Activated CD4-positive, alpha-beta T cell treated with anti-CD3 and anti-CD28 coated beads, Interleukin-2, amount 10 ng/mL, durations not matched to agents 7 days and 5 days (primary cell): Measurements from ENCODE around the gene RFC4. TPM values are rescaled to one million over a fixed set of nuclear protein-coding genes. Genes with fewer than 3 reads are reported as not detected.

ENCODE experiments used
- CTCF ChIA-PET: fragments of 350-600 bp; sonication (Branson Sonifier 250); formaldehyde crosslinking; loops from one replicate; lab custom pipeline; 2021; ENCODE audit warnings: antibody characterized with exemption; lab: Charles Lee
- POLR2A ChIA-PET: fragments of 350-600 bp; sonication (Branson Sonifier 250); formaldehyde crosslinking; loops from one replicate; lab custom pipeline; 2021; ENCODE audit warnings: antibody characterized with exemption; lab: Charles Lee
- DNase-seq: peaks from one replicate; pipeline ENCODE4 v3.0.0-alpha.2; 2020
- H3K27ac Mint-ChIP-seq: one replicate; pipeline ENCODE4 v1.8.0; 2021; ENCODE audit warnings: mild to moderate bottlenecking, moderate library complexity, mixed read lengths
- H3K27me3 Mint-ChIP-seq: one replicate; pipeline ENCODE4 v1.8.0; 2021; ENCODE audit warnings: mixed read lengths
- H3K36me3 Mint-ChIP-seq: one replicate; pipeline ENCODE4 v1.8.0; 2021; ENCODE audit warnings: low read depth, mixed read lengths
- H3K4me1 Mint-ChIP-seq: one replicate; pipeline ENCODE4 v1.8.0; 2021; ENCODE audit warnings: mixed read lengths
- H3K4me3 Mint-ChIP-seq: one replicate; pipeline ENCODE4 v1.8.0; 2021; ENCODE audit warnings: mild to moderate bottlenecking, moderate library complexity, mixed read lengths
- H3K9me3 Mint-ChIP-seq: one replicate; pipeline ENCODE4 v1.8.0; 2021; ENCODE audit warnings: mixed read lengths
- microRNA-seq: library from miRNA; unstranded; fragments of <30 nt; microRNA quantifications from one replicate; pipeline ENCODE4 v1.2.0, GENCODE V29; 2021; ENCODE audit warnings: borderline microRNAs expressed, borderline replicate concordance
- total RNA-seq, 2 experiments: library from RNA; stranded (reverse); gene quantifications; one replicate each; pipeline ENCODE4 v1.2.3, GENCODE V29; 2021

The RFC4 gene
- total RNA-seq, 2 experiments from 2014 or later: 85.5 to 105 TPM

DNA sequence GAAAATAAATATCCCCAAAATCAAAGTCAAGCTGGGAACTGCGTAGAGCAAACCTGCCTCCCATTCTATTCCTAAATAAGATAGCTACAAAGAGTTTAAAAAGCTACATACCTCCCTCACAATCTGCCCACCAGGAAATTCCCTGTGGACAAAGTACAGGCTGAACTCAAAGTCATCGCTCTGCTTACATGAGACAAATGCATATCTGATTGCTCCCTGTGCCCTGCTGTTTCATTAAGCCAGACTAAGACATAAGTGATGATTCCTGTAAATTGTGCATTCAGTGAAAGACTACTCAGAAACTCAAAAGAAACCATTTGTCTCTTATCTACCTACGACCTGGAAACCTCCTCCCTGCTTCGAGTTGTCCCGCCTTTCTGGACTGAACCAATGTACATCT lies 51.4 kb downstream of the RFC4 start:
- no peak for DNase-seq
- no peaks in the 10 kb centered on the region for H3K27me3 Mint-ChIP-seq
- H3K9me3 Mint-ChIP-seq: no peaks in the 10 kb centered on the region
- H3K36me3 Mint-ChIP-seq: no peaks in the 10 kb centered on the region
- ChIA-PET POLR2A (no interaction called here), CTCF (no interaction called here)
- peaks cover 3% of the 10 kb centered on the region for H3K4me1 Mint-ChIP-seq
- no peak overlapping the region for H3K4me3 Mint-ChIP-seq
- H3K27ac Mint-ChIP-seq: no peak overlapping the region

GRCh38 chr3:186754006-186754405 lies 52.3 kb downstream of the RFC4 start:
- H3K27ac Mint-ChIP-seq: no peak overlapping the region
- ChIA-PET CTCF (interaction anchor here (0.7 kb wide), 1 partner anchor 14 kb away, joined by 3 read pairs; no protein-coding TSS in a partner anchor), POLR2A (no interaction called here)
- no peak overlapping the region for H3K4me3 Mint-ChIP-seq
- DNase-seq: no peak
- no peaks in the 10 kb centered on the region for H3K9me3 Mint-ChIP-seq
- peaks cover 3% of the 10 kb centered on the region for H3K4me1 Mint-ChIP-seq
- H3K36me3 Mint-ChIP-seq: no peaks in the 10 kb centered on the region
- H3K27me3 Mint-ChIP-seq: no peaks in the 10 kb centered on the region

- Mint-ChIP-seq H3K9me3 (no peaks in the 10 kb centered on the region), H3K4me1 (peaks cover 5% of the 10 kb centered on the region), H3K36me3 (no peaks in the 10 kb centered on the region), H3K27ac (no peak overlapping the region), H3K27me3 (no peaks in the 10 kb centered on the region), H3K4me3 (no peak overlapping the region)
- CTCF ChIA-PET: interaction anchor here (1.3 kb wide), 1 partner anchor 15 kb away, joined by 3 read pairs; no protein-coding TSS in a partner anchor
- no peak for DNase-seq
- POLR2A ChIA-PET: no interaction called here
Measured at GRCh38 chr3:186751480-186751879, 54.8 kb downstream of the RFC4 start.

DNA sequence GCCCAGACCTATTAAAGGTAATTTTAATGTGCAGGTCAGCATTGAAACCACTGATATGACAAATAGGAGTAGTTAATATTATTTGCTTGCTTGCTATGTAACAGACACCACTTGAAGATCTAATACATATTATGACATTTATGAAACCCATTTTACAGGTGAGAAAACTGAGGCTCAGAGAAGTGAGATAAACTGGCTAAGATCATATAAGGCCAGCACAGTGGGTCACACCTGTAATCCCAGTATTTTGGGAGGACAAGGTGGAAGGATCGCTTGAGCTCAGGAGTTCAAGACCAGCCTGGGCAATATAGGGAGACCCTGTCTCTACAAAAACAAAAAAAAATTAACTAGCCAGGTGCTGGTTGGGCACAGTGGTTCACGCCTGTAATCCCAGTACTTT lies 56.0 kb downstream of the RFC4 start:
- no peak for DNase-seq
- Mint-ChIP-seq H3K4me1 (peaks cover 9% of the 10 kb centered on the region), H3K36me3 (no peaks in the 10 kb centered on the region), H3K27me3 (no peaks in the 10 kb centered on the region), H3K9me3 (peaks cover 2% of the 10 kb centered on the region), H3K27ac (no peak overlapping the region), H3K4me3 (no peak overlapping the region)
- CTCF ChIA-PET: interaction anchor here (1.0 kb wide), 1 partner anchor 99 kb away, joined by 3 read pairs; no protein-coding TSS in a partner anchor
- POLR2A ChIA-PET: no interaction called here

DNA sequence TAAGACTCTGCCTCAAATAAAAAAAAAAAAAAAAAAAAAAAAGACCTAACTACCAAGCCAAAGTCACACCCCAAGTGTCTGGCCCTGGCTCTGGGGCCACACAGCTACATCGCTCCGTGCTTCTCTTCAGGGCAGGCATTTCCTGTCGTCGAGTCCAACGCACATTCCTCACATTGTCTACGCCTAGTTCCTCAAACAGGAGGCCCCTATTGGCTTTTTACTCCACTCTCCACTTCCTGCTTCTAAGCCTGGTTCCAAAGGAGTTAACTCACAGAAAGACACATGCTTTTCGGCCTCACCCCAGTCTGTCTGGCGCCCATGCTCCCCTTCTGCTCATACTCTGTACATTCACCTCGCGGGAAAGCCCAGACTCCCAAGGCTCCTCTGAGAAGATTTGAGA lies 60.3 kb downstream of the RFC4 start:
- H3K9me3 Mint-ChIP-seq: peaks cover 2% of the 10 kb centered on the region
- DNase-seq: no peak
- H3K27me3 Mint-ChIP-seq: no peaks in the 10 kb centered on the region
- peaks cover 6% of the 10 kb centered on the region for H3K4me1 Mint-ChIP-seq
- no peak overlapping the region for H3K27ac Mint-ChIP-seq
- H3K4me3 Mint-ChIP-seq: no peak overlapping the region
- CTCF ChIA-PET: no interaction called here
- POLR2A ChIA-PET: no interaction called here
- H3K36me3 Mint-ChIP-seq: no peaks in the 10 kb centered on the region

DNA sequence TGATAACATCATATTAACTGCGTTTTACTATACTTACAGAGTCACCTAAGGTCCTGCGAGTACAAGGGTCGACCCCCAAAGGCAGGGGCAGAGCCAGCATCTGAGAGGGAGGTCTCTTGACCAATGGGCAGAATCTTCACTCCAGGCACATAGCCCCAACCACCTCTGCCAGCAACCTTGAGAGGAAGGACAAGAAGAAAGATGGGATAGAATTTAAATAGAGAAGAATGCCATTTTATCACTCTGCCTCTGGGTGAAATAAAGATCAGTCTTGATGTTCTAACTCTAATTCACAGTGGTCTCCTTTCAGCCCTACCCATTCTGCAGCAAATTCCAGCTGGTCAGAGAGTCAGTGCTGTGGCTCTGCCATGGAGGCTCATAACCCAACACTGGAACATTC lies 62.6 kb downstream of the RFC4 start:
- peaks cover 2% of the 10 kb centered on the region for H3K9me3 Mint-ChIP-seq
- CTCF ChIA-PET: no interaction called here
- POLR2A ChIA-PET: no interaction called here
- DNase-seq: no peak
- no peaks in the 10 kb centered on the region for H3K36me3 Mint-ChIP-seq
- no peak overlapping the region for H3K4me3 Mint-ChIP-seq
- no peaks in the 10 kb centered on the region for H3K27me3 Mint-ChIP-seq
- no peak overlapping the region for H3K27ac Mint-ChIP-seq
- H3K4me1 Mint-ChIP-seq: peaks cover 6% of the 10 kb centered on the region

GRCh38 chr3:186742618-186743380 lies 63.5 kb downstream of the RFC4 start:
- Mint-ChIP-seq H3K9me3 (peaks cover 2% of the 10 kb centered on the region), H3K36me3 (no peaks in the 10 kb centered on the region), H3K4me3 (no peak overlapping the region), H3K27ac (no peak overlapping the region), H3K27me3 (no peaks in the 10 kb centered on the region), H3K4me1 (peaks cover 4% of the 10 kb centered on the region)
- no peak for DNase-seq
- ChIA-PET CTCF (interaction anchor here (0.7 kb wide), 1 partner anchor 139 kb away, joined by 3 read pairs; no protein-coding TSS in a partner anchor), POLR2A (no interaction called here)

Small RNA genes lying within 50 kb of the gene (microRNA-seq; reads per million reads assigned to microRNA genes)
- 55.2 reads per million, percentile 63 among the genes with 10 or more reads in this experiment for gene MIR1248

Other genes with a start within 250 kb of the RFC4 start
- gene TBCCD1, start 239.1 kb downstream of the RFC4 start, total RNA-seq: 10 to 100 TPM; 14.3 to 14.6 TPM
- gene DNAJB11, start 235.8 kb downstream of the RFC4 start, total RNA-seq: 10 to 100 TPM; 54.9 to 57.3 TPM
- not detected for gene AHSG, start 193.4 kb downstream of the RFC4 start, total RNA-seq
- gene FETUB, start 166.1 kb downstream of the RFC4 start, total RNA-seq: not detected
- gene HRG, start 140.5 kb downstream of the RFC4 start, total RNA-seq: not detected
- gene KNG1, start 89.1 kb downstream of the RFC4 start, total RNA-seq: not detected
- gene EIF4A2, start 22.9 kb downstream of the RFC4 start, total RNA-seq: 100 to 1,000 TPM; 351 to 383 TPM
- not detected for gene ADIPOQ, start 36.2 kb upstream of the RFC4 start, total RNA-seq
- gene ST6GAL1, start 124.0 kb upstream of the RFC4 start, total RNA-seq: 100 to 1,000 TPM; 145 to 183 TPM